GDM1 (cell line): ENCODE measurements around the gene RERE.
A peak's percentile ranks its signal among the peaks of the same experiment; 100 is the strongest.

Source experiments
- DNase-seq: peaks from one replicate; lab custom pipeline; 2025; lab: John Stamatoyannopoulos, UW

RERE gene

DNA sequence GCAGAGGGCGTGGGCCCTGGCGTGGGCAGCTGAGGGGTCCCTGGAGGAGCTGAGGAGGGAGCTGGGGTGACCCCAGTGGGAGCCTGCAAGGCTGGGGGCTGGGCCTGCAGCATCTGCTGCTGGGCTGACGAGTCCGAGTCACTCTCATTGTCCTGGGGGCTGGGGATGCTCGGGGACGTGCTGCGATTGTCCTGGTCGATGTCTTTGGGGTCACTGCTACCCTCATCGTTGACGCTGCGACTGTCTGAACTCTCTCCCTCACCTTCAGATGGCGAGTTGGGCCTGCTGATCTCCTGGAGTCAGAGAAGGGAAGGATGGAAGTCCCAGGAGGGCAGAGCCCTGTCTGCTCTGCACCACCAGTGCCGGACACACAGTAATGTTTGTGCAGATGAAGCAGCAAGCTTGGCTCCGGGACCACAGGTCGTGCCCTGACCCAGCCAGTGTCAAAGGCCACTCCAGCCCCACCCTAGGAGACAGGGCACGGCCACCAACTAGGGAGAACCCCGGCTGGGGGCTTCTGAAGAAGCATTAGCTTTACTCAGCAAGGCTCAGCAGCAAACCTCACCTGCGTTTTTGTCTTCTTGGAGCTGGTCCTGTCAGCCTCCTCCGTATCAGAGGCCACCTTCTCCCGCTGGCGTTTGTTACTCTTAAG lies 456.1 kb downstream of the RERE start:
- DNase-seq, result no peak

DNA sequence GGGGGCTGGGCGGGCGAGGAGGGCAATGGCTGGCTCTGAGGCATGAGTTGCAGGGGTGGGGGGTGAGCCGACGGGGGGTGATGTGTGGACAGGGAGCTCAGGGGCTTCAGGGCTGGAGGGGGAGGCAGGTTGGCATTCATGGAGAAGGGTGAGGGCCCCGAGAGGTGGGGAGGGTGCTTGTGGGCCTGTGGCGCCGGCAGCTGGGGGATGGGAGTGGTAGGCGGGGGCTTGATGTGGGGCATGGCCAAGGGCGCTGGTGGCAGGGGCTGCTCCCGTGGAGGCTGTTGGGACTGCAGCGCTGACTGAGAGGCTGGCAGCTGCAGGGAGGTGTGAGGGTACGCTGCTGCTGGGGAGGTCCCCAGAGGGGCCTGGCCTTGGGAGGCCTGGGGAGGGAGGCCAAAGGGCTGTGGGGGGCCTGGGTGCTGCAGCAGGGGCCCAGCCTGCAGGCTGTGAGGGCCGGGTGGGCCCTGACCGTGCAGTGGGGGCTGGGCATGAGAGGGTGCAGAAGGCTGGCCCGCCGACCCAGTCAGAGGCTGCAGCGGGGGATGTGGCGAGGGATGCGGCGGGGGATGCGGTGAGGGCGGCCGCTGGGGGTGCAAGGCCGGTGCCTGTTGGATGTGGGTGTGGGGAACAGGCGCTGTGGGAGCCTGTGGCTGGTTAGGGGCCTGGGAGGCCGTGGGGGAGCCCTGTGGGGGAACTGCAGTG lies 456.8 kb downstream of the RERE start:
- DNase-seq, result no peak

DNA sequence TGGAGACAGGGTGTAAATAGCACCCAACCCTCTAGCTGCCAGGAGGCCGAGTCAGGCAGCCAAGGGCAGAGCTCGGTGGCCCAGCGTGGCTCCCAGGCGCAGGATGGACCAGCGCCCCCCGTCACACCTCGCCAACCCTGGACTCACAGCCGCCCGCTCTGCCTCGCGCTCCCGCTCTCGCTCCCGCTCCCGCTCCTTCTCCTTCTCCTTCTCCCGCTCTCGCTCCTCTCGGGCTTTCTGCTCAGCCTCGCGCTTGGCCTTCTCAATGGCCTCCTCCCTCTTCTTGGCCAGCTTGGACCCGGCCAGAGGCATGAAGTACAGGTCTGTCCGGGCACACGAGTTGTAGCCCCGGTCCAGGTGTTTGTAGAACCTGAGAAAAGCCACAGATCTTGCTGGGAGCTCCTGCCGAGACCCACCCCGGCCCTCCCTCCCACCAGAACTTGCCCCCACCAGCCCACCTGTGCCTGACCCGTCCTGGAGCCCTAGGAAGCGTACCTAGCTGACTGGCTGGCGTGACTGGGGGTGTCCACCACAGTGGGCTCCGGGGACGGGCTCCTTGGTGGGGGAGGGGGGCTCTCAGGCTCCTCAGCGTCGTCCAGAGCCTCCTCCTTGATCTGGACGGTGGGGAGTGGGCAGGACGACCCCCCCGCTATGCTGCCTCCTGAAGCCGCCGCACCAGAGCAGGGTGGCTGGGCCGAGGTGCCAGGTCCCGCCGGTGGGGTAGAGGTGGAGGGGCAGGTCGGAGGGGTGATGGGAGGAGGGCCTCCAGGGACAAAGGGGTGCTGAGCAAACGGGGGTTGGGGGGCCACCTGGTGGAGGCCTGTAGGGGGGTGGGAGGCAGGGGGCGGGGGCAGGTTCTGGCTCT lies 457.6 kb downstream of the RERE start:
- no peak for DNase-seq

DNA sequence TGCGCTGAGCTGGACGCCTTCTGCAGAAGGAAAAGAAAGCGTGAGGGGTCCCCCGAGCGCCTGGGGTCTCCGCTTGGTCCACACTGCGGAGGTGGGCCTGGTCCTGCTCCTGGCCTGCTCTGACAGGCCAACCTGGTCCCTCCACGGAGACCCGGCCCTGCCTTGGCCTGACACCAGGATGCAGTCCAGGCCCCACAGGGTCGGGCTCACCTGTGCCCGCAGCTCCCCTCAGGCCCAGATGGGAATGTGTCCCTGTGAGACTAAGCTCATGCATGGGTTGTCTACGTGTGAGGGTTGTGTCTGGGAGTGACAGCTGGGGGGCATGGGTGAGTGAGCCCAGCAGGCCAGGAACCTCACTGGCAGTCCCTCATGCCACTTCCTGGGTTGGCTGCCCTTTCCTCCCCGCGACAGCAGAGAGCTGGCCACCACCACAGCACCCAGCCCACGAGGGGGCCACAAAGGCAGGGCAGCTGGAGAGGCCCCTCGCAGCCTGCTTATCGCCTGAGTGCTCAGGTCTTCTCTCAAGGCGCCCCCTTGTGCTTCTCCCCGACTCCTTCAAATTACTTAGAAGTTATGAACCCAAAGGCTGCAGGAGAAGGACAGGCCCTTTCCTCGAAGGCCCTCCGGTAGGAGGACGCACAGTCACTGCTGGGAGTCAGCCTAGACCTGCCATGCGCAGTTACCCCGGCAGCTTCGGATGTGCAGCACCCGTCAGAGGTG lies 458.4 kb downstream of the RERE start:
- no peak for DNase-seq

DNA sequence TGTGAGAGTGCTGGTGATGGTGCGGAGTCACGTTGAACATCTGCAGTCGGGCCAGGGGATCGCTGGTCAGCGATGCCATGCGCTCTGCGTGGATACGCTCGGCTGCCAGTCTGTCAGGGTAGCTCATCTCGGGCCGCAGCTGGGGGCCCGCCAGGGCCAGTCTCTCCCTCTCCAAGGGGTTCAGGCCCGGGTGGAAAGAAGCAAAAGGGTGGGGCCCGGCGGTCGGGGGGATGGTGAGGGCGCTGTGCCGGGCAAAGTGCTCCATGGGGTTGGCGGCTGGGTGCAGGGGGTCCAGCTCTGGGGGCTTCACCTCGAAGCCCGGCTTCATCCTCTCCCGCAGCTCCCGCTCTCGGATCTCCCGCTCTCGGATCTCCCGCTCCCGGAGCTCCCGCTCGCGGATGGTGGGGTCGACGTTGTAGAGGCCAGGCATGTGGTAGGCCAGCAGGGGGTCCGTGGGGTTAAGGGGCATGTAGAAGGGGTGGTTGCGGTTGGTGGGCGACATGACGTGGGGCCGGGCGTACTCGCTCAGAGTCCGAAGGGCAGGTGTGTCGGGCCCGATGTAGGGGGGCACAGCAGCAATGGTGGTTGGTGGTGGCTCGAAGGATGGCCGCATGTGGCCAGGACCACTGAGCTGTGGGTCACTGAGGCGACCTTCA lies 459.1 kb downstream of the RERE start:
- no peak for DNase-seq

DNA sequence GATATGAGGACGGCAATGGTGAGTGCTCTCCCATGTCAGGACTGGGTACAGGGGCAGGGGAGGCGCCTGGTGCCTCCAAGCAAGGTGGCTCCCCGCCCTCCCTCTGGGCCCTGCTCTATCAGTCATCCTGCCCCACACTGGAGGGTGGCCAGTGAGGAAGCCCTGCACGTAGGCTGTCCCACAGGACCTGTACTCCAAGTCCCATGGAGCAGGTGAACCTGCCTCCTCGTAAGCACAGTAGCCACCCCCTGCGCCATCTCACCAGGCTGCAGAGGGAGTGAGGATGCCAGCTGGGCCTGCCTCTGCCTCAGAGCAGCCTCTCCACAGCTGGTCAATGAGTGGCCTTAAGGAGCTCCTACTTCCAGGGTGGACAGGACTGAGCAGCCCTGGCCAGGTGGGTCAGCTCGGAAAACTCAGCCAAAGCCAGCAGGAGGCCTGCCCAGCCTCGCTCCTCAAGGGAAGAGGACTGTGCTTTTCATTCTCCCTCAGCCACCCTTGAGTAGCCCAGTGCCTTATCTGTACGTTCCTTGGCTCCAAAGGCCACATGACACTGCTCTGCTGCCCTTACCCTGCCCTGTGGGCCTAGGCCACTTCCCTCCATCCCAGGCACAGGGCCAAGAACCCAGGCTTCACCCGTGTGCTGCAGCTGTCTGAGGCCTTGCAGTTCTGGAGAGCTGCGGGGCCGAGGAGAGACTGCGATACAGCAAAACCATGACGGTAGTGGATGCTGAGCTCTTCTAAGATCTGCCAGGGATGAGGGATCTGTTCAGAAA lies 459.9 kb downstream of the RERE start:
- DNase-seq, result no peak

DNA sequence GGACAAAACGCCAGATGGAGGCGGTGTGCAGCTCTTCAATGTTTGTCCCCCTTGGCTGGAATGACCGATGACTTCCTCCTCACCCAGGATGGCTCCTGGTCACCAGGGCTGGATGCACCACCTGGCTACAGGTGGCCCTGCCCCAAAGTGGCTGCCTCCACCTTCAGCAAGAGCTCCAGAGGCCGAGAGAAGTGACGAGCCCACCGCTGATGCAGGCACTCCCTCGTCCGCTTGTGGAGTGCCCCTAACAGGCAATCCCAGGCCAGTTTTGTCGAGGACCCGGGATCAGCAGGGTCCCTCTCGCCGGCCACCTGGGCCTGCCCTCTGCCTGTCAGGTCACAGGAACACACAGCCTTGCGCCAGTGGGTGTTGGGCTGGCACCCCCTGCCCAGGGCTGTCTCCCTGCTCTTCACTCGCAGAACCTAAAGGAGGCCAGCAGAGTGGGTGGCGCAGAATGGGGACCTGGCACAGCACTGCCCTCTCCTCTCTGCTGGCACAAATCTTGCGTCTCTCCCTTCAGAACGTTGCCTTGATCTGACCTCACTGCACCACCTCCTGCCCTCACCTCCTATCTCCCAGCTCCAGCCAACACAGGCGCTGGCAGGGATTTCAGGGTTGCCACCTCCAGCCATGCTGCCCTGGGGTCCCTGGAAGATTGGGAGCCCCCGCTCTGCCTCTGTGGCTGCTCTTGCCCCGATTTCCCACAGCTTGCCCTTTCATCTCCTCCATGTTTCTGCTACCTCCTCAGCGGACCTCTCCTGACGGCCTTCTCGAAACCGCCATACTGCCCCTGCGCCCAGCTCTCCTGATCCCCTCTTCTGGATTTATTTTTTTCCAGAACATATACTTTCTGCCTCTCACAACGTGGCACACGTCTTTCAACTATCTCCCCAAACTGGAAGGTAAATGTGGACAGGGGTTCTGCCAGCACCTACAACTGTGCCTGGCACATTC lies 460.9 kb downstream of the RERE start:
- no peak for DNase-seq

DNA sequence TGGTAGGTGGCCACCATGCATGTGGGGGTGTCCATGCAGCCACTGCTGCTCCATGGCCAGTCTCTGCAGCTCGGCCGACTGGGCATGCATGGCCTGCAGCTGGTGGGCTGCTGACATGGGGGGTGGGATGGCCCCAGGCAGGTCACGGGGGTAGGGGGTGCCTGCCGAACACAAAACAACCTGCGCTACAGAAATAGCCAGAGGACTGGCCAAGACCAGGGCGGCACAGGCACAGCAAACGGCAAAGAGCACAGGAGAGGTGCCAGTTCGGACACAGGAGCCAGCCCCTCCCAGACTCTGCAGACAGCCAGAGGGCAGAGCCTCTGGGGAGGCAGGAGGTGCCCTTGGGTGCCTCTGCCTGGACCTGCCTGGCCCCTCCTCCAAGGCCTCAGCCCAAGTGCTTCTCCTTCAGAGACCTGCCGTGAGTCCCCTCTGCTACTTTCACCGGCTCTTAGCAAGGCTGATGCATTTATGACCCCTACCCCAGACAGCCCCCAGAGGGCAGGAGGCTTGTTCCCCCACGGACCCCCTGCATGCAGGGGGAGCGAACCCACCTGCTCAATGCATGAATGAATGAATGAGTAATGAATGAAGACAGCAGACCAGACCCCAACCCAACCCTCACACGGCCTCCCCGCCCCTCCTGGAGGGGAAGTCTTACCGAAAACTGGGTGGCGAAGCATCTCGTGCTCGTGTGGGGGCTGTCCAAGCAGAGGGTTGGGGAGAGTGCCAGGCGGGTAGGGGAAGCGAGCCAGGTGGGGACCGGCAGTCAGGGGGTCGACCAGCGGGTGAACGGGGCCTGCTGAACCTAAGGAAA lies 461.8 kb downstream of the RERE start:
- no peak for DNase-seq

DNA sequence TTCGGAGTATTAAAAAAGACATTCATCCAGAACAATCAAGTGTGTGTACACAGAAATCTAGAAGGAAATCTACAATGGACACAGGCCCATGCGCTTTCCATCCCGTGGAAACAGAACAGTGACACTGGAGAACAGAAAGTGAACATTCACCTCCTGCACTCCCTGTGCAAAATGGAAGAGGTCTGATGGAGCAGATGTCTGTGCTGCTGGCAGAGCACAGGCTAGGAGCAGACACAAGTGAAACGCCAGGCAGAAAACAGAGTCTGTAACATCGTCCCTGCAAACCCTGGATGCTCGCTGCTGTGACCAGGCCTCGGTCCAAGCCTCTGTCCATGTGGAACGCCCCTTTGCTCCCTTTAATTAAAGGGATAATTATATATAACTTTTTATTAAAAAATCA lies 463.4 kb downstream of the RERE start:
- no peak for DNase-seq

DNA sequence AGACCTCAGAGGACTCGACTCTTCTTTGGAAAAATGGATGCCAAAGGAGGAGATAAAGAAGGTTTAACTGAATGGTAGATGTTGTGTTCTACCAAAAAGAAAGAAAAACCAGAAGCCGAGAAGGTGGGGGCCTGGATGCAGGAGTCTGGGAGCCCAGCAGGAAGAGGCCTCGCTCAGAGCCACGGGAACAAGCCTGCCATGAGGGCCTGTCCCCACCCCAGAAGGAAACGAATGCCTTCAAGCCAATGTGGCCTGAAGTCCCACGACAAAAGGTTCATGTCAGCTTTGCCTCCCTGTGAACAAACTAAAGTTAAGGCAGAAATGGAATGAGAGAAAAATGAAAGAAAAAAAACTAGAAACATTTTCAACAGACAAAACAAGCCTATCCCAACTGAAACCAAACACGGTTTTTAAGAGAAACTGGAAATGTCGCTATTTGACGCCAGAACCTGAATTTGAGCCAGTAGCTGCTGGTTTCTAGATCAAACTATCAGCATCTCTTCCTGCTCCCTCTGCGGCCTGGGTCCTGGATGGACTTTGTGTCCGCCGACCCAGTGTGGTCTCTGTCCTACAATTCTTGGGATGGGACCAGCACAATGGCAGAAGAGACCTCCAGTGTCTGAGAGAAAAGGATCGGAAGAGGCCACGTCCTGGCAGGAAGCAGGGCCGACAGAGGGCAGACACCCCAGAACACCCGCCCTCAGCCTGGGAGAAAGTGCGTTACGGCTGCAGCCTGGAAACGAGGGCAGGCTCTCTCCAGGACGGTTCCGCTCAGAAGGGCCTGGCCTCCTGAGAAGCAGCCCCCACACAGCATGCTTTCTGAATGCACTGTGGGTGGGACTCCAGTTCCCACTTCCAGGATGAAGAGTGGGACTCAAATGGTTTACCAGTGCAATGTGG lies 464.3 kb downstream of the RERE start:
- DNase-seq, result no peak

DNA sequence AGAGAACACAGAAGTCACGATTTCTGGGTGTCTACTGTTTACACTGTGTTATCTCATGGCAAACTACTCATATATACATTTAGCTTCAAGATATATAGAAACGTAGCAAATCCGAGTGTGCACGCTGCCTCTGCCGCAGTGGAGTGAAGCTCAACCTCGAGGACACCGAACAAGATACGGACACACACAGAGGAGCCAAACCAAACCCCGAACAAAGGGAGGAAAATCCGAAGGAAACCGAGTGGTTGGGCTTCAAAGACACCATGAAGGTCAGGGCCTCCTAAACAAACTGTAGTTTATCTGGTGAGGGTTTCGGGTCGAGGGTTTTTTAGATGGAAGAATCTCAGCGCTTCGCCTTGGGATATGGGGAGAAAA lies 465.0 kb downstream of the RERE start:
- no peak for DNase-seq

DNA sequence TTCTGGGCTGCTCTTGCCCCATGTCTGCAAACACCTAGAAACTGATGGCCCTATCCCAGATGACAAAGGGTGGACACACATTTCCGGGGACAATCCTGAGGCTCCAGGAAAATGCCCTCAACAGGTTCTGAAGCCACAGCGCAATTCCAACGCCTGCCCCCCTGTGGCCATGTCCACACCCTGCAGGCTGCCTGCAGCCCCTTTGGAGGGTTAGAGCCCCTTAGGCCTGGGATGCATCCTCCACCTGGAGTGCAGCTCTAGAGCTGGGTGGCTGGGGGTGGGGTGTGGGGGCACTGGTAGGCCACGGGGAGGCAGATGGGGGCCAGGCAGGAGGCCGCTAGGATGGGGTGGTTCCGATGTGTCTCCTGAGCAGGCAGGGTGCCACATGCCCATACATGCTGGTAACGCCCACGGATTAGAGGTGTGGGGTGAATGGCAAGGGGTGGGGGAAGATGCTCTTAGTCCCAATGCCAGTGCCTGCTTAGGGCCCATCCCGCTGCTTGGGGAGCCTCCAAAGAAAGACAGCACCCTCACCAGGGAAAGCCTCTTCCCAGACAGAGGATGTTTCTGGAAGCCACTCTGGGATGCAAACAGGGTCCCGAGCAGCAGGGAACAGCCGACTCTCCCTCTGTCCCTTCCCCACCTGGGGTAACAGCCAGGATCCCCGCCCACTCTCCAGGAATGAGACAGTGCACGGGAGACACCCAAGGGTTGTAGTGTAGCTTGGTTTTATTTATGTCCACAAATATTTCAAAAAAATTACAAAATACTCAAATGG lies 465.6 kb downstream of the RERE start:
- DNase-seq, result no peak

DNA sequence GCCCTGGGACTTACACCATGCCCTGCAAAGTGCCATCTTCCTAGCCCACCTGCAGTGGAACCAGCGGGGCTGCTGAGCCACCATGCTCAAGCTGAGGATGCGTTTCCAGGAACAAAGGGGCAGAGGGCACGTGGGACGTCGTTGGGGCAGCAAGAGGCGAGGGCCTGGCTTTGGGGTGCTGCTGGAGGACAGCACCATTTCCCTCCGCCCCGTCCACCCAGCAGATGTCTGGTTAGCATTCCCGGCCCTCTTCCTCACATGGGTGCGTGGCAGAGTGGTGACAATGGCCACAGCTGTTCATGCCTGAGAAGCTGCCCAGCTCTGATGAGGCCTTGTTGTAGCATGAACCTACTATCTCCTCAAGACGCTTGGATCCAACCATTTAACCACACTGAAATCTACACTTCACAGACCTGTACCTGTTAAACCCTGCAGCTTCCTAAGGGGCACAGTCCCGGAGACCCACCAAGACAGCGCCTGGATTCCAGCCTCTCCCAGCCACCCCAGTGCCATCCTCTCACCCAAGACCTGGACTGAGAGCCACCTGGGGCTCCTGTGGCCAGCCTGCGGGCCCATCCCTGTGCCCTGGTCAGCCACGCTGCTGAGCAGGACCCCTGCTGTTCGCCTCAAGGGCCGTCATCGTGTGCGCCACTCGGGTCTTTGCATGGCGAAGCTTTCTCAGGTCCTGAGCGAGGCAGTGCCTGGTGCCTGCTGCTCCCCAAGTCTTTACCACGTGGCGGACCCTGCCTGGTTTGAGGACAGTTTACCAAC lies 466.3 kb downstream of the RERE start:
- no peak for DNase-seq

DNA sequence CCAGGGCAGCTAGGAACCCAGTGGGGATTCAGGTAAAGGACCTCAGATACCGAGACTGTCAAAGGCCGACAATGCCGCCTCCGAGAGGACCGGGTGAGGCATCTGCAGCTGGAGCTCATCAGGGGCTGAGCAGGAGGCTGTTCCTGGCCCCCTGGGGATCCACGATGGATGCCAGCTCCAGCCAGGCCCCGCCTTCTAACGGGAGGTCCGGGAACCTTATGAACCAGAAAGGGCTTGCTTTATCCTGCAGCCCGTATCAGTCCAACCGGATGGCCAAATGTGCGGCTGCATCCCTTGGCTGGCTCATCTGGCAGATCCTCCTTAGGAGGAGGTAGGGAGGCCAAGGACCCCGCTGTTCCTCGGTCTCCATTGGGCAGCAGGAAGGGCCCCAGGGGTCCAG lies 467.5 kb downstream of the RERE start:
- no peak for DNase-seq

DNA sequence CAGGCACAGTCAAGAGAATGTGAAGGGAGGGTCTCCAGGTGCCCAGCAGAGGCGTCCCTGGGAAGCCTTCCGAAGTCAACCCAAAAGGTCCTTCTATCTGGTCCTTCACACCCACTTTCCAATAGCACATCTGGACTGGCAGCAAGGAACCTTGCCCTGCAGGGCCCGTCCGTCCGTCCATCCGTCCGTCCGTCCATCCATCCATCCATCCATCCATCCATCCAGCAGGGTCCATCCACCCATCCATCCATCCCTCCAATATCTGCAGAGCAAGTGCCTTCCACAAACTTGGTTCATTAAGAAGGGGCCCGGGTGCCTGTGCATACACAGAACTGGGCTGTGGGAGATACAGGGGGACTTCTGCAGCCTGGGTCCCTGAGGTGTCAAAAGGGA lies 468.0 kb downstream of the RERE start:
- DNase-seq, result no peak

DNA sequence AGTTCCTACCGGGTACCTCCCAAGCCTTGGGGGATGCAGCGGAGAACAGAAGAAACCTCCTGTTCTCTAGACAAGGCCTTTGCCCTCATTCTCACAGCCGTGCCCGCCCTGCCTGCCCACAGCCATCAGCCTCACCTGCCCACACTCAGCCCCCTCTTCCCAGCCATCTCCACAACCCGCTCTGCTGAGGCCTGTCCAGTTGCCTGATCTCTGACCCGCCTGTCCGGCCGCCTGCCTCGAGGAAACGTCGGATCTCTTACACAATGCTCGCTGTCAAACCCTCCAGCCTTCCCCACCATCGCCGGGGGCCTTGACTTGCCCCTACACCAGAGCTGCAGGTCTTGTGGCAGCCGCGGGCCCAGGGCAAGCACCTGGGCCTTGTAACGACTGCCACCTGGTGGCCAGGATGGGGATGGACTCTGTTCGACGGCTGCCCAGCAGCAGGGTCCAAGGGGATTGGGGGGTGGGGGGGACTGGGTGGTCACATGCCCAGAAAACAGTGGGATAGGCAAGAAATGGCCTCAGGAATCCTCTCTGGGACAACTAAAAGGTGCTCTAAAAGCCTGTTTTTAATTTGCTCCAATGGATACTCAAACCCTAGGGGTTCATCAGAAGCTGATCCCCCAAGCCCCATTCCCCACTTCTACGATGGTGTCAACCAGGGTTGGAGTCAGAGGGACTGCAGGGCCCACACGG lies 468.5 kb downstream of the RERE start:
- DNase-seq, result peak; percentile 43
